VCaP (cell line): ENCODE results near the gene SHC2.

ENCODE experiments used
- H3K27ac ChIP-seq: fragments of 450-650 bp; 2 replicates; pipeline ENCODE4 v1.5.1; 2017
- TF ChIP-seq, protein P1 (sequence below): fragments of 450-650 bp; conservative IDR thresholded peaks from 2 replicates; pipeline ENCODE4 v1.5.1; 2017; ENCODE audit warnings: mild to moderate bottlenecking, moderate library complexity

SHC2 gene, protein sequence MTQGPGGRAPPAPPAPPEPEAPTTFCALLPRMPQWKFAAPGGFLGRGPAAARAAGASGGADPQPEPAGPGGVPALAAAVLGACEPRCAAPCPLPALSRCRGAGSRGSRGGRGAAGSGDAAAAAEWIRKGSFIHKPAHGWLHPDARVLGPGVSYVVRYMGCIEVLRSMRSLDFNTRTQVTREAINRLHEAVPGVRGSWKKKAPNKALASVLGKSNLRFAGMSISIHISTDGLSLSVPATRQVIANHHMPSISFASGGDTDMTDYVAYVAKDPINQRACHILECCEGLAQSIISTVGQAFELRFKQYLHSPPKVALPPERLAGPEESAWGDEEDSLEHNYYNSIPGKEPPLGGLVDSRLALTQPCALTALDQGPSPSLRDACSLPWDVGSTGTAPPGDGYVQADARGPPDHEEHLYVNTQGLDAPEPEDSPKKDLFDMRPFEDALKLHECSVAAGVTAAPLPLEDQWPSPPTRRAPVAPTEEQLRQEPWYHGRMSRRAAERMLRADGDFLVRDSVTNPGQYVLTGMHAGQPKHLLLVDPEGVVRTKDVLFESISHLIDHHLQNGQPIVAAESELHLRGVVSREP

DNA sequence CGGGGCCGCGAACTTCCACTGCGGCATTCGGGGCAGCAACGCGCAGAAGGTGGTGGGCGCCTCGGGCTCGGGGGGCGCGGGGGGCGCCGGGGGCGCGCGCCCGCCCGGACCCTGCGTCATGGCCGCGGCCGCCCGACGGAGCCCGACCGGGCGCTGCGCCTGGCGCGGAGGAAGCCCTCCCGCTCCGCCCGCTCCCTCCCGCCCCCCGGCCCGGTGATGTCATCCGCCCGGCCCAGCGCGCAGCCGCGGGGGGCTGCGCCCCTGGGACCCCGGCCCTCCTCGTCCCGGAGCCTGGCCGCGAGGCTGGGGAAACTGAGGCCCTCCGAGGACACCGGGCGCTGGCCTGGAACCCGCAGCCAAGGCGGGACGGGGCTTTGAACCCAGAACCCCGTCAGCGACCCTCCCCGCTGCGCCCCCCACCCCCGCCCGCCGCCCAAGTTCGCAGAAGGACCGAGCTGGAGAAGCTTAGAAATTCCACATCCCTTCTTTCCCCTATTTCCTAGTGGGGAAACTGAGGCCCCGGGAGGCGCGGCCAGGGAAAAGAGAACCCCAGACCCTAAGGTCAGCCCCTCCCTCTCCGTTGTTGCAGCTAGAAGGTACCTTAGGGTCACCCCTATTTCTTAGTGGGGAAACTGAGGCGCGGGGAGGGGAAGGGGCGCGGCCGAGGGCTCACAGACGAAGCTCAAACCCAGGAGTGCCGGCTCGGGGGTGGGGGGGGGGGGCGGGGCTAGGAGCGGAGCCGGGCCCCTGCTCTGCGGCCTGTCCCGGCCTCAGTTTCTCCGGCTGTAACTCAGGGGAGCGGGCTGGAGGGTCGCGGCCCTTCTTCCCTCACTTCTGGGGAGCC lies at the start of gene SHC2:
Gene SHC2, minus strand, starts transcription at position 157 of the 844 bp plus-strand sequence. Its CDS starts 37 bp downstream, at position 120.
- TF ChIP-seq, protein P1, sequence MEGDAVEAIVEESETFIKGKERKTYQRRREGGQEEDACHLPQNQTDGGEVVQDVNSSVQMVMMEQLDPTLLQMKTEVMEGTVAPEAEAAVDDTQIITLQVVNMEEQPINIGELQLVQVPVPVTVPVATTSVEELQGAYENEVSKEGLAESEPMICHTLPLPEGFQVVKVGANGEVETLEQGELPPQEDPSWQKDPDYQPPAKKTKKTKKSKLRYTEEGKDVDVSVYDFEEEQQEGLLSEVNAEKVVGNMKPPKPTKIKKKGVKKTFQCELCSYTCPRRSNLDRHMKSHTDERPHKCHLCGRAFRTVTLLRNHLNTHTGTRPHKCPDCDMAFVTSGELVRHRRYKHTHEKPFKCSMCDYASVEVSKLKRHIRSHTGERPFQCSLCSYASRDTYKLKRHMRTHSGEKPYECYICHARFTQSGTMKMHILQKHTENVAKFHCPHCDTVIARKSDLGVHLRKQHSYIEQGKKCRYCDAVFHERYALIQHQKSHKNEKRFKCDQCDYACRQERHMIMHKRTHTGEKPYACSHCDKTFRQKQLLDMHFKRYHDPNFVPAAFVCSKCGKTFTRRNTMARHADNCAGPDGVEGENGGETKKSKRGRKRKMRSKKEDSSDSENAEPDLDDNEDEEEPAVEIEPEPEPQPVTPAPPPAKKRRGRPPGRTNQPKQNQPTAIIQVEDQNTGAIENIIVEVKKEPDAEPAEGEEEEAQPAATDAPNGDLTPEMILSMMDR: no peak
- peak within 1 kb of the TSS; percentile 83 for H3K27ac ChIP-seq

DNA sequence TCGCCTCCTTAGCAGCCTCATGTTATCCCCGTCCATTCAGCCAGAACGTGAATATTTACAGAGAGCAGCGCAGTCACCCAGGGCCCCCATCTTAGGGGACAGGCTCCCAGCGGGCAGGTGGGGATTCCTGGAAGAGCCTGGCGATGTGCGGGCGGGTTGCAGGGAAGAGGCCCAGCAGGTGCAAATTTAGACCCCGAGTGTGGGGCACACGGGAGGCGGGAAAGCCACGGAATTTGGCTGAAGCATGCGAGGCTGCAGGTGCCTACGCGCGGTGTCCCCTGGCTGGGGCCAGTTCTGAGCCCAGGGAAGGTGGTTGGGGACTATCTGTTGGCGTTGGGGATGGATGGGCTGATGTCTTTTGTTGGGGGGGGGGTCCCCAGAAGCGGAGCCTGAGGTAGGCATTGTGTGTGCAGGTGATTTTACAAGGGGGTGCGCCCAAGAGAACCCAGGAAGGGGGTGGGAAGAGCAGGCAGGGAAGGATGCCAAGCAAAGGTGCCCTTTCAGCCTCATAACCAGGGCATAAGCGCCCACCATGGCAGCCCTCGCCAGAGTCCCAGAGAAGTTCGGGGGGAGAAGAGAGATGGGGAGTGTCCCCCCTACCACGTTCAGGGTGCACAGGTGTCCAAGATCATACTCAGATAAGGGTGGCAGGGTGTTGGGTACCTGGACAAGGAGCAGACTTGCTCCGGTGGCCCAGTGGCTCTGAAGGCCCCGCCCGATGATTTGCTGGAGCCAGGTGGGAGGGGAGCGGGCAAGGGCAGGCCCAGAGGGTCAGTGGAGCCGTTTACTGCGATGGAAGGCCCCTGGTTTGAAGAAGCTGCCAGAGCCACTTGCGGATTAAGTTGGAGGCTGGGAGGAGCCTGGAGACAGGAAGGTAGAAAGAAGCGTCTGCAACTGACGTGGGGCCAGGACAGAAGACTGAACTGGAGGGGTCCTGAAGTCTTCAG lies 47.6 kb upstream of the SHC2 start:
- H3K27ac ChIP-seq: peak overlapping the region; percentile 82; the same call in 1 of the 2 replicates
- TF ChIP-seq, protein P1: no peak

- TF ChIP-seq, protein P1: no peak
- H3K27ac ChIP-seq: peak within 1 kb of the TSS; percentile 82
Measured at GRCh38 chr19:507286-508203, 46.7 kb upstream of the SHC2 start, which contains the start of gene TPGS1. Gene TPGS1, plus strand, starts transcription at chr19:507497. Its CDS starts 10 bp downstream, at chr19:507507.

DNA sequence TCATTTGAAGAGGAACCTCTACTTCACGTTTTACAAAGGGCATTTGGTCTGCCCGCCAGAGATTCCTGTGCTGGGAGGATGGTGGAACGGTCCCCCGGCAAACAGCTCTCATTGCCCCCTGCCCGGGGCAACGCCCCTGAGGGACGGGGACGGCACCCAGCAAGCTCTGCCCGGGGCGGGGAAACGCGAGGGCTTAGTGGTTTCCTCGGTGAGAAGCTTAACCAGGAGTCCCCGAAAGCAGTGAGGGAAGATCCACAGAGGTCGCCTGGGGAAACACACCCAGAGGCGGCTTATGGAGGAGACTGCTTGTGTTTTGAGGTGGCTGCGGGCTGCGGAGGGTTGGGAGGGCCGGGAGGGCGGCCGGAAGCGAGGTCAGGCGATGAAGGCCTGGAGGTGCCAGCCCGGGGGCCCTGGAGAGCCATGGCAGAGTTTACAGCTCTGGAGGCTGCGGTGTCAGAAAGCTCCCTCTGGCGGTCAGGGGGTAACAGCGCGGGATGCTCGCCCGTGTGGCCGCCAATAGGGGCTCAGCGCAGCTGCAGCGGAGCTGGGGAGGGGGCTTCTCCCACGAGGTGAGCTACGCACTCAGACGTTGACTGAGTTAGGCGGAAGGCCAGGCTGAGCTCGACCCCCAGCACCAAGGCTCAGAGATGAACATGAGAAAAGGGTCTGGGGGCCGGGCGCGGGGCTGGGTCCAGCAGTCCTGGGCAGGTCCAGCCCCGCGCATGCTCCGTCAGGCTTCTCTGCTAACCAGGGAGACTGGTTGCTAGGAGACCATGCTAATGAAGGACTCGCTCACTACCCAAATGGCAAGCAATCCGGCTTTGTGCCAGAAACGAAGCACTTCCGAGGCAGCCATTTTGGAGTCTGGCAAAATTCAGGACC lies 45.8 kb upstream of the SHC2 start:
- TF ChIP-seq, protein P1: peak; percentile 95
- H3K27ac ChIP-seq: peak overlapping the region; percentile 82

GRCh38 chr19:504616-505015 lies 43.8 kb upstream of the SHC2 start:
- TF ChIP-seq, protein P1: no peak

More at GRCh38 chr19:504616-505015, 43.8 kb upstream of the SHC2 start:
- no peak overlapping the region for H3K27ac ChIP-seq
